Neural crest cell (in vitro differentiated cells): ENCODE data around the gene DDX20. TPM values are rescaled to one million over a fixed set of nuclear protein-coding genes. Genes with fewer than 3 reads are reported as not detected.
"Not testable (repeated sequence)": the region's sequence is repeated elsewhere in the genome, so short reads cannot be mapped to it uniquely, and the experiment has no call there.

Experiments
- DNase-seq: peaks from one replicate; pipeline ENCODE4 v3.0.0; 2021; ENCODE audit warnings: low read depth, mixed read lengths, low spot score
- H3K27ac Mint-ChIP-seq: one replicate; pipeline ENCODE4 v1.8.0; 2021; ENCODE audit warnings: mild to moderate bottlenecking, mixed read lengths; ENCODE audit not compliant: unreplicated experiment
- H3K27me3 Mint-ChIP-seq: 2 replicates; pipeline ENCODE4 v1.8.0; 2021; ENCODE audit warnings: low read depth, mild to moderate bottlenecking, mixed read lengths
- H3K36me3 Mint-ChIP-seq: 2 replicates; pipeline ENCODE4 v1.8.0; 2021; ENCODE audit warnings: low read depth, mild to moderate bottlenecking, mixed read lengths
- H3K4me1 Mint-ChIP-seq: 2 replicates; pipeline ENCODE4 v1.8.0; 2021; ENCODE audit warnings: mixed read lengths
- H3K4me3 Mint-ChIP-seq: one replicate; pipeline ENCODE4 v1.8.0; 2021; ENCODE audit warnings: mild to moderate bottlenecking, mixed read lengths
- H3K9me3 Mint-ChIP-seq: 2 replicates; pipeline ENCODE4 v1.8.0; 2021; ENCODE audit warnings: mixed read lengths
- total RNA-seq: library from RNA; stranded (reverse); gene quantifications from 2 replicates; pipeline ENCODE4 v1.2.1, GENCODE V29; 2021
- TF ChIP-seq, protein P1 (sequence below): fragments of 200-600 bp; sonication (generic); conservative IDR thresholded peaks from 2 replicates; pipeline ENCODE4 v1.5.0; 2021; ENCODE audit warnings: antibody characterized with exemption, mild to moderate bottlenecking

DDX20 gene
- total RNA-seq, 1 donor from 2014 or later, result 26.7 TPM

DNA sequence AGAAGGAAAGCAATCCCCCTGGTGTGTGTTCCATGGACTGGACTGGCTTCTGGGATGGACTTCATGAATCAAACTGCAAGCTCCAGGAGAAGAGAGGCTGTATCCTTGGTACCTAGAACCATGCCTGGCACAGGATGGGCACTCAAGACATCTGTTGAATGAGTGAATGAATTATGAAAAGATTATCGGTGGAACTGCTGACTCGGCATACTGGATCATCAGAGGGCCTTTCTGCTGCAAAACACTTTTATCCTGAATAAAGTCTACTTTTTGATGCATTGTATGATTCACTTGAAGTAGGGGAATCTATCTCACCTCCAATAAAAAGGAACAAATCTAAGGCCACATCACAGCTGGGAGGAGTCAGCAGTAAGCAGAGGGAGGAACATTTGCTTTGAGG is 42.9 kb downstream of the DDX20 start:
- Mint-ChIP-seq H3K36me3 (no peaks in the 10 kb centered on the region), H3K4me1 (no peaks in the 10 kb centered on the region), H3K27ac (no peak overlapping the region), H3K4me3 (no peak overlapping the region), H3K27me3 (peaks cover 4% of the 10 kb centered on the region), H3K9me3 (no peaks in the 10 kb centered on the region)
- TF ChIP-seq, protein P1, sequence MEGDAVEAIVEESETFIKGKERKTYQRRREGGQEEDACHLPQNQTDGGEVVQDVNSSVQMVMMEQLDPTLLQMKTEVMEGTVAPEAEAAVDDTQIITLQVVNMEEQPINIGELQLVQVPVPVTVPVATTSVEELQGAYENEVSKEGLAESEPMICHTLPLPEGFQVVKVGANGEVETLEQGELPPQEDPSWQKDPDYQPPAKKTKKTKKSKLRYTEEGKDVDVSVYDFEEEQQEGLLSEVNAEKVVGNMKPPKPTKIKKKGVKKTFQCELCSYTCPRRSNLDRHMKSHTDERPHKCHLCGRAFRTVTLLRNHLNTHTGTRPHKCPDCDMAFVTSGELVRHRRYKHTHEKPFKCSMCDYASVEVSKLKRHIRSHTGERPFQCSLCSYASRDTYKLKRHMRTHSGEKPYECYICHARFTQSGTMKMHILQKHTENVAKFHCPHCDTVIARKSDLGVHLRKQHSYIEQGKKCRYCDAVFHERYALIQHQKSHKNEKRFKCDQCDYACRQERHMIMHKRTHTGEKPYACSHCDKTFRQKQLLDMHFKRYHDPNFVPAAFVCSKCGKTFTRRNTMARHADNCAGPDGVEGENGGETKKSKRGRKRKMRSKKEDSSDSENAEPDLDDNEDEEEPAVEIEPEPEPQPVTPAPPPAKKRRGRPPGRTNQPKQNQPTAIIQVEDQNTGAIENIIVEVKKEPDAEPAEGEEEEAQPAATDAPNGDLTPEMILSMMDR, result no peak
- DNase-seq, result no peak

DNA sequence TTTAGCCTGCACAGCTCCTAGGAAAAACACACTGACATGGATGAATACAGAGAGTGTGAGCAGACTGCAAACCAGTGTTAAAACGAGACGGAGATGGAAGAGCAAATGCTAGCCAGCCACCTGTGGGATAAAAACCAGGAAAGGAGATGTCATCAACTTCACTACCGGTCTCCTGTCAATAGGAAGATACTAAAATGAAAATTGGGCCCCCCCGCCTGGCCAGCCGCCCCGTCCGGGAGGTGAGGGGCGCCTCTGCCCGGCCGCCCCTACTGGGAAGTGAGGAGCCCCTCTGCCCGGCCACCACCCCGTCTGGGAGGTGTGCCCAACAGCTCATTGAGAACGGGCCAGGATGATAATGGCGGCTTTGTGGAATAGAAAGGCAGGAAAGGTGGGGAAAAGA is 44.0 kb downstream of the DDX20 start:
- not testable (repeated sequence) for H3K36me3 Mint-ChIP-seq, H3K27me3 Mint-ChIP-seq, H3K4me1 Mint-ChIP-seq, H3K4me3 Mint-ChIP-seq, H3K9me3 Mint-ChIP-seq, H3K27ac Mint-ChIP-seq, DNase-seq

DNA sequence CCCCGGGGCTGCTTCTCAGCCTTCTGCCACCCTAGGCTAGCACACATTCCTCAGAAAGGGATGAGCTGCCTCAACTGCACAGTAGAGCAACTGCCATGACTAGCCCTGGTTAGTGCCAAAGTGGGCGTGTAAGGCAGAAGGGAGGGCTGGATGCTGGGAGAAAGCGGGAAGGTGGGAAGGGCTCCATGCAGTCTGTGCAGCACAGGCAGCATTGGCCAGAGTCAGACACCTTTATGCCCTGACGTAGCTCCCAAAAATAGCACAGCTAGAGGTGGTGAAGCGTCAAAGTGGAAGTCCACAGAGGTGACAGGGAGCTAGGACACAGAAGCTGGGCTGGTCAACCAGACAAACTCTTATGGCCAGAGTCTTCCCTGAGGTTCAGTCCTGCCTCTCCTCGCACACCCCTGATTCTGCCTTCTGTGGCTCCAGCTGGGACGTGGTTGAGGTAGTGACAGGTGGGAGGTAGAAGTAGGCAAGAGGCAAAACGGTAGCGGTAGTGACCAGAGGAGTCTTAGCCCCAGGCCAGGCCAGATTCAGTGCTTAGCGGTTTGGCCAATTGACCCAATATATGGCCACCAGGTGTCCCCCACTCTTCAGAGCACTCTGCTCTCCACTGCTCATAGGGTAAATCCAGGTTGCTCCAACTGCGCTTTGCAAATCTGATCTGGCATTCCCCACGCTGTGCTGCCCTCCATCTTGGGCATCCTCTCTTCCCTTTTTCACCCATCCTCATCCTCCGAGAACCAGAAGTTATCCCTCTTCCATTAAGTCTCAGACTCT is 45.6 kb downstream of the DDX20 start:
- Mint-ChIP-seq H3K27ac (no peak overlapping the region), H3K9me3 (no peaks in the 10 kb centered on the region), H3K36me3 (no peaks in the 10 kb centered on the region), H3K27me3 (no peaks in the 10 kb centered on the region), H3K4me3 (no peak overlapping the region), H3K4me1 (no peaks in the 10 kb centered on the region)
- no peak for DNase-seq
- TF ChIP-seq, protein P1, result no peak

DNA sequence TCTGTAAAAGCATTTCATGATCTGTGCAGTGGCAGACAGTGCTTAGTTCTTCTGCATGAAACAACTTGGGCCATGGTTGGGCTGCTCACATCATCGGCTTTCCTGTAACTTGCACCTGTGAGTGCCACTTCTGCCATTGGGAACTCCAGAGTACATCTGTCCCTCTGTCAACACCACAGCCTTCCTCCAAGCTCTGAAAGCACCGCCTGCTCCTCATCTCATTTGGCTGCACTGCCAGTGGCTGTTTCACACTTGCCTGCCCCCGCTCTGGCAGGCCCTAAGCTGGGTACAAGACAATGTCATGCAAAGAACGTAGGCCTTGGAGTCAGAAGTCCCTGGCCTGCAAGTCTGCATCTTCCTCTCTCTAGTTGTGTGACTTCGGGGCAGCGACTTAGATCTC is 46.4 kb downstream of the DDX20 start:
- TF ChIP-seq, protein P1, result no peak
- Mint-ChIP-seq H3K27ac (no peak overlapping the region), H3K9me3 (no peaks in the 10 kb centered on the region), H3K4me1 (no peaks in the 10 kb centered on the region), H3K36me3 (no peaks in the 10 kb centered on the region), H3K27me3 (no peaks in the 10 kb centered on the region), H3K4me3 (no peak overlapping the region)
- DNase-seq, result no peak

DNA sequence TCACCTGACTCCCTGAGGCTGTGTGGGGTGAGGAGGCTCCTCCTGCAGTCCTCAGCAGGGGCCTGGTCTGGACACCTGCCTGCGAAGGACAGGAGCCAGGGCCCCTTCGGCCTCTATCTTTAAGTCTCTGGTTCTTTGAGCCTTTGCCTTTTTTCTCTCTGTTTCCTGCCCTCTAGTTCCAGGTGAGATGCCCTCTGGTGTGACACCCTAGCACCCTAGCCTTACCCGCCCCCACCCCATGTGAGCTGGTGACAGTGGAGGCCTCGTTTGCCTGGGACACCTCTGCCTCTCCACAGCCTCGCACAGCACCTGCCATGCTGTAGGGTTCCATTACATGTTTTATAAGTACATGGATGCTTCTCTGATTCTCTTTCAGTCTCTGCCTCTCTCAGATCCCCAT is 47.3 kb downstream of the DDX20 start:
- no peaks in the 10 kb centered on the region for H3K27me3 Mint-ChIP-seq
- no peaks in the 10 kb centered on the region for H3K36me3 Mint-ChIP-seq
- no peak overlapping the region for H3K4me3 Mint-ChIP-seq
- H3K9me3 Mint-ChIP-seq, result no peaks in the 10 kb centered on the region
- no peak for DNase-seq
- H3K4me1 Mint-ChIP-seq, result no peaks in the 10 kb centered on the region
- H3K27ac Mint-ChIP-seq, result no peak overlapping the region
- TF ChIP-seq, protein P1, result no peak

DNA sequence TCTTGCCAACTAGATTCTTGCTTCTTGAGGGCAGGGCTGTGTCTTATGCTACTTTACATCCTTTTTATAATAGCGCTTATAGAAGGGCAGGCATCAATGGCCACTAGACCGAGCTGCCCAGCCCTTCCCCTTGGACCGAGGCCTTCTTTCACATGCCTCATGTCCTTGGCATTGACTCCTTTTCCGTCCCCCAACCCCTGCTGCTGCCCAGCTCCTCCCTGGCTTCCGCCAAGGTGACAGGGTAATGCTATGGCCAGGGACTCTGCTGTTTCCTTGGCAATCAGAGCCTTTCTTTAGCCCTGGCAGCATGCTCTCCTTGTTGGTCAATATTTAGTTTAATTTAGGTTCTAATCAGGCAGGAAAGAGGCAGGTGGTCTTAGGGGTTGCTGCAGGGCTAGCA is 48.2 kb downstream of the DDX20 start:
- H3K36me3 Mint-ChIP-seq, result no peaks in the 10 kb centered on the region
- H3K9me3 Mint-ChIP-seq, result no peaks in the 10 kb centered on the region
- no peaks in the 10 kb centered on the region for H3K4me1 Mint-ChIP-seq
- TF ChIP-seq, protein P1, result no peak
- DNase-seq, result no peak
- H3K27ac Mint-ChIP-seq, result peak overlapping the region; percentile 37
- no peak overlapping the region for H3K4me3 Mint-ChIP-seq
- no peaks in the 10 kb centered on the region for H3K27me3 Mint-ChIP-seq
